Activated naive CD8-positive, alpha-beta T cell treated with anti-CD3 and anti-CD28 coated beads, Interleukin-2, amount 50 U/mL, for 16 hours (primary cell): ENCODE data around the gene CAPN12.
"Not testable (repeated sequence)": the region's sequence is repeated elsewhere in the genome, so short reads cannot be mapped to it uniquely, and the experiment has no call there.

Source experiments
- DNase-seq: peaks from one replicate; pipeline ENCODE4 v3.0.0-alpha.2; 2020; ENCODE audit warnings: low read depth, low spot score

Gene CAPN12, protein sequence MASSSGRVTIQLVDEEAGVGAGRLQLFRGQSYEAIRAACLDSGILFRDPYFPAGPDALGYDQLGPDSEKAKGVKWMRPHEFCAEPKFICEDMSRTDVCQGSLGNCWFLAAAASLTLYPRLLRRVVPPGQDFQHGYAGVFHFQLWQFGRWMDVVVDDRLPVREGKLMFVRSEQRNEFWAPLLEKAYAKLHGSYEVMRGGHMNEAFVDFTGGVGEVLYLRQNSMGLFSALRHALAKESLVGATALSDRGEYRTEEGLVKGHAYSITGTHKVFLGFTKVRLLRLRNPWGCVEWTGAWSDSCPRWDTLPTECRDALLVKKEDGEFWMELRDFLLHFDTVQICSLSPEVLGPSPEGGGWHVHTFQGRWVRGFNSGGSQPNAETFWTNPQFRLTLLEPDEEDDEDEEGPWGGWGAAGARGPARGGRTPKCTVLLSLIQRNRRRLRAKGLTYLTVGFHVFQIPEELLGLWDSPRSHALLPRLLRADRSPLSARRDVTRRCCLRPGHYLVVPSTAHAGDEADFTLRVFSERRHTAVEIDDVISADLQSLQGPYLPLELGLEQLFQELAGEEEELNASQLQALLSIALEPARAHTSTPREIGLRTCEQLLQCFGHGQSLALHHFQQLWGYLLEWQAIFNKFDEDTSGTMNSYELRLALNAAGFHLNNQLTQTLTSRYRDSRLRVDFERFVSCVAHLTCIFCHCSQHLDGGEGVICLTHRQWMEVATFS

DNA sequence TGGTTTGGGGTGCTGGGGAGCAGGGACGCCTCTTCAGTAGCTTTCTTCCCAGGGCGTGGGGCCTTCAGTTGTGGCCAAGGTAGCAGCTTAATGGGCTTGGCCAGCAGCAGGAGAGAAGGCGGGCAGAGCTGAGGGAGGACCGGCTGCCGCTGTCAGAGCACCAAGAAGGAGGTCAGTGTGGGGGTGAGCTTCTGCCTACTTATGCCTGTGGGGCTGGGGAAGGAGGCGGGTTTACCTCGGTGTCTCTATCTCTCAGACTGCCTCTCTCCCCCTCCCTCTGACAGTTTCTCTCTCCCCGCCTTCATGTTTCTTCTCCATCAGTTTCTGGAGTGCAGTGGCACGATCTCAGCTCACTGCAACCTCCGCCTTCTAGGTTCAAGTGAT is at the start of gene CAPN12:
TSS of gene CAPN12 (minus strand) at position 177 of the 384 bp plus-strand sequence. CDS start 309 bp downstream, outside the sequence.
- no peak for DNase-seq

DNA sequence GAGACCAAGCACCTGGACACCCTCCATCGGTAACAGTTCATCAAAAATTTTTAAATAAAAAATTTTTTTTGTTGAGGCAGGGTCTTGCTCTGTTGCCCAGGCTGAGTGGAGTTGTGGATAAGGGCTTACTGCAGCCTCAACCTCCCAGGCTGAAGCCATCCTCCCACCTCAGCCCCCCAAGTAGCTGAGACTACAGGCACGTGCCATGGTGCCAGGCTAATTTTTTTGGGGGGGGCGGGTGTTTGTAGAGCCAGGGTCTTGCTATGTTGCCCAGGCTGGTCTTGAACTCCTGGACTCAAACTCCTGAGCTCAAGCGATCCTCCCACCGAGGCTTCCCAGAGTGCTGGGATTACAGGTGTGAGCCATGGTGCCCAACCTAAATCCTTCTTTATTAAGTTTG is 49.4 kb upstream of the CAPN12 start:
- DNase-seq, result no peak

DNA sequence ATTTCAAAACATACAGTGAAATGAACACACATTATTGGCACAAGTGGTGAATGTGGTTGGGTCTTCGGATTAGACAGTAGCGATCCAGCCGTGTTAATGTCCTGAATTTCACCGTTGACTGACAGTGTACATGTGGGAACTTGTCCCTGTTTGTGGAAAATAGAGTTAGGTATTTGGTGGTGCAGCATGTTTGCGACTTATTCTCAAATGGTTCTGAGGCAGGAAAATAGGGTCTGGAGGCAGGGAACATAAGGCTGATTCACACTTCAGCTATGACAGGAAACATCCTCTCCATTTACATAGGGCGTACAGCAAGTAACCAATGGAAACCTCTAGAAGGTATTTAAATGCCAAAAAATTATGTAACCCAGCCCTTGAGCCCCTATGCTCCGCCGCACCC is 48.9 kb upstream of the CAPN12 start:
- DNase-seq, result no peak

DNA sequence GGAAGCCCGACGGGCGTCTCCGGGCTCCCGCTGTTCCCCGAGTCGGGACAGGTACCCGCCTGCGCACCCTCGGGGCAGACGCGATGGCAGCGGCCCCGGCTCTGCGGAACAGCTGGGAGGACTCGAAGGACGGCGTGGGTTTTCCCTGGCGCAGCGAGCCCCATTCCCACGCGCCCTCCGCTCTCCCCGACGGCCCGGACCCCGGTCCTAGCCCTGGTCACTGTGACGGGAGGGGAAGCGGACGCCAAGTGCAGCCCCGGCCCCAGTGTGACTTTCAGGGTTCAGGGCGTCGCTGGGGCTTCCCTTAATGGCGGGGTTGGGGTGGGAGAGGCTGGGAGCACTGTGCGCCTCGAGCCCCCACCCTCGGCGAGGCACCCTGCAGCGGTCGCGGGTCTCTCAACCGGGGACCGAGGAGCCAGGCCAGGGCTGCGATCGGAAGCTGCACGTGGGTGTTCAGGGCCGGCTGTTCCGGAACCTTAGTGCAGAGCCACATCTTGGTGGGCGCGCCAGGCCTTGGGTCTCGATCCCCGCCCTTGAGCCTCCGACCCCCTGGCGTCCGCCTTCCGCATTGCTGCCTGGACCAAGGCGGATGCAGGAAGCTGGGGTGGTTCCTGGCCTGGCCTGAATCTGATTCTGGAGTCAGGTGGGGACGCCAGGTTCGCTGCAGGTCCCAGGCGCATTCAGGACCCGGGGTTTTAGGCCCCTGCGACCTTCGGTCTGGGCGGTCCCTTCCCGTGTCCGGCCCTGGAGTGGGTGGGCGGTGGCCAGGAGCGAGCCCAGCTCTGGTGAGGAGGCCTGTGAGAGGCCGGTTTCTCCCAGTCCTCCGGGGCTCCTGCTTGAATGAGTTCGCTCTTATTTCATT is 48.2 kb upstream of the CAPN12 start:
- DNase-seq, result peak; percentile 12

DNA sequence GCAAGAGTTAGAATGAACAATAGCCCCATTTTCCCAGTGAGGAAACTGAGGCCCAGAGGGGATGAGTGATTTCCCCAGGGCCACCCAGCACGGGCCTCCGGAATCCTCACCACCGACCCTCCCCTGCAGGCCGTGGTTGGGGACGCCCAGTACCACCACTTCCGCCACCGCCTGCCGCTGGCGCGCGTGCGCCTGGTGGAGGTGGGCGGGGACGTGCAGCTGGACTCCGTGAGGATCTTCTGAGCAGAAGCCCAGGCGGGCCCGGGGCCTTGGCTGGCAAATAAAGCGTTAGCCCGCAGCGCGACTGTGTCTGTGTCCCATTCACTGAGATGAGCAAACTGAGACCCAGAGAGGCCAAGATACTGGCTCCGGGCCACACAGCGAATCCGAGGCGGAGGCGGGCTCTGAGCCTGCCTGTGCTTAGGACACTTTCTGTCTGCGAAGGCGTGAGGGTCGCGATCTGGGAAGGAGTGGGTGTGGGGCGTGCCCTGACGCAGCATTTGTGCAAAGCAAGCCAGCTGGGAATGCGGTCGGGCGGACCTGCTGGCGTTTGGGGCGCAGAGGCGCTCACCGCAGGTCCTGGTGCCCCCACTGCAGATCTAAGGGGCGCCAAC is 47.3 kb upstream of the CAPN12 start:
- DNase-seq, result not testable (repeated sequence)

DNA sequence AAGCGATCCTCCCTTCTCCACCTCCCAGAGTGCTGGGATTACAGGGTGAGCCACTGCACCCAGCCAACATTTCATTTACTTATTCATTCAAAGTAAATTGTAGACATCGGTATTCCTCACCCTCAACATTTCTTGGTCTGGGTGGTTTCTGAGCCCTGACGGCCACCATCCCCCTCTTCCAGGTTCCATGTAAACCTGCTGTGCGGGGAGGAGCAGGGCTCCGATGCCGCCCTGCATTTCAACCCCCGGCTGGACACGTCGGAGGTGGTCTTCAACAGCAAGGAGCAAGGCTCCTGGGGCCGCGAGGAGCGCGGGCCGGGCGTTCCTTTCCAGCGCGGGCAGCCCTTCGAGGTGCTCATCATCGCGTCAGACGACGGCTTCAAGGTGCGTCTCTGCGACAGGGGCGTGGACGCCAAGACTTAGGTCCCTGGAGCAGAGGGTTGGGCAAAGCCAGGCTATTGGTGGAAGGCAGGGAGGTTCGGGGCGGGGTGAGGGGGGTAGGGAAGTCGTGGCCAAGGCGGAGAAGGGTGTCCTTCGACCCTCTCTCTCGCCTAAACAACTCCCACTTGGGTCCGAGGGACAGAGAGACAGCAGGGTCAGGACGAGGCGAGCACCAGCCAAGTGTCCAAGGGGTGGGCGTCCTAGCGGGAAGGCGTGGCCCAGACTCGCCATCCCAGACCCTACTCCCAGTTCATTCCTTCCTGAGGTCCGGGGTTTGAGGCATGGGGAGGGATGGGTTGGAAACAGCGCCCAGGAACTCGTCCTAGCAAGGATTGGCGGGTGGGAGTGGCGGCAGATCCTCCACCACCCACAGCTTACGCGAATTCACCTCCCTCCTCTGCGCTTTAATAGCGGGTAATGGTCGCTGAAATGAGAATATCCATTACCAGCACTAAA is 46.5 kb upstream of the CAPN12 start:
- not testable (repeated sequence) for DNase-seq

DNA sequence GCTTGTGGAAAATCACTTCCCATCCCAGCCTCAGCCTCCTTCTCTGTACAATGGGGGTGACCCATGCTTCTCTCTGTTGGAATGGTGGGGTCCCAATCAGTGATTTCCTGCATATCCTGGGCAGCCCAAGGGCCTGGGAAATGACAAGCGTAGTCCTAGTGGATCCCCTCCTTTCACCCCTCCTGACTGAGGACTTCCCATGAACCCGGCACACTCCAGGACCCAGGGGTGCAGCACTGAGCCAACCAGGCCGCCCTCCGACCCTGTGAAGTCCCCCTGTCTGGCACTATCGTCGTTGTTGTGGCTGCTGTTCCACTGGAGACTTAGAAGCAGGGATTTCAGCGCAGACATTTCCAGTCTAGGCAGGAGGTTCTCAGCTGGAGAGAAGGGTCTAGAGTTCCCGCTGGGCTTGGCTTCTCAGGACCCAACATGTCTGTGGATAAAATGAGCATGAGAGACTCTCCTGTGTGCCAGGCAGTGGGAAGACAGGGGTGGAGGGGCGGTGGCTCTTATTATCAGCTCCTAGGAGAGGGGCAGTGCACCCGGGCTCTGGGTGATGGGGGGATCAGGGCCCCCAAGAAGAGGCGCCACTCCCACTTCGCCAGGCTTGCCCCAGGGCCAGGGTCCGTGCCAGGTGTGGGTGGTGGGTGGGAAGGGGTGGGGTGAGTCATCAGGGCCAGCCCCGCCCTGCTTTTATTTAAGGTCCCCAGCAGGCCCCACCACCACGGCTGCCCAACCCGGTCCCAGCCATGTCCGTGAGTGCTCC is 44.4 kb upstream of the CAPN12 start, which contains the start of gene LGALS7B:
TSS of gene LGALS7B (plus strand) at position 723 of the 766 bp plus-strand sequence. CDS start at position 750, 27 bp downstream.
- DNase-seq, result no peak

DNA sequence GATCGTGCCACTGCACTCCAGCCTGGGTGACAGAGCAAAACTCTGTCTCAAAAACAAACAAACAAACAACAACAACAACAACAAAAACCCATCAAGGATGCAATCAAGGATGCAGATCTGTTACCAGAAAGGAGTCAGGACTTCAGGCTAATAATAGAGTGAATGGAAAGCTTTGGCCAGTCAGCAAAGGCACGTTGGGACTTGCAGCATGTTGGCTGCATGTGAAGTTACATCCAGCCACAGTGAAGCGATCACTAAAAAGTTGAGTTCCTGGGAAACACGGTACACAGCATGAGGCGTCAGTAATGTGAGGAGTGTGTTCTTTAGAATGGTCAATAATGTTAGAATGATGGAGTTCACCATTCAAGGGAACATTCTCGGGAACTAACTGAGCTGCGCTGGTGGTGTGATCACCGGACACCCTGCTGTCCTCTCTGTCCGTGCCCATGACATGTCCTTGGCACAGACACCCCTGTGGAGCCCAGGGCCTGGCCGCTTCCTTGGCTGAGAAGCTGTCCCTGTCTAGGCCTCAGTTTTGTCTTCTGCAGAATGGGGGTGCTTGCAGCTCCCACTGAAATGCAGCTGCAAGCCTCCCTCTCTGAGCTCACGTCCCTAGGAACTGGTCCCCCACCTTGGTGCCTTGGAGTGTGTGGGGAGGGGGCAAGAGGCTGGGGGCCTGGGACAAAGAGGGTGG is 42.4 kb upstream of the CAPN12 start:
- no peak for DNase-seq

DNA sequence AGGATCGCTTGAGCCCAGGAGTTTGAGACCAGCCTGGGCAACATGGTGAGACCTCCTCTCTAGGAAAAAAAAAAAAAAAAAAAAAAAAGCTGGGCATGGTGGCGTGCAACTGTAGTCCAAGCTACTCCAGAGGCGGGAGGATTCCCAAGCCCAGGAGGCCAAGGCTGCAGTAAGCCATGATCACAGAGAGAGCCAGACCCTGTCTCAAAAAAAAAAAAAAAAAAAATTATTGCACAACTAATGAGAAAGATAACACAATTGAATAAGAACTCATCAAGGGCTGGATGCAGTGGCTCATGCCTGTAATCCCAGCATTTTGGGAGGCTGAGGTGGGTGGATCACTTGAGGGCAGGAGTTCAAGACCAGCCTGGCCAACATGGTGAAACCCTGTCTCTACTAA is 41.8 kb upstream of the CAPN12 start:
- not testable (repeated sequence) for DNase-seq

DNA sequence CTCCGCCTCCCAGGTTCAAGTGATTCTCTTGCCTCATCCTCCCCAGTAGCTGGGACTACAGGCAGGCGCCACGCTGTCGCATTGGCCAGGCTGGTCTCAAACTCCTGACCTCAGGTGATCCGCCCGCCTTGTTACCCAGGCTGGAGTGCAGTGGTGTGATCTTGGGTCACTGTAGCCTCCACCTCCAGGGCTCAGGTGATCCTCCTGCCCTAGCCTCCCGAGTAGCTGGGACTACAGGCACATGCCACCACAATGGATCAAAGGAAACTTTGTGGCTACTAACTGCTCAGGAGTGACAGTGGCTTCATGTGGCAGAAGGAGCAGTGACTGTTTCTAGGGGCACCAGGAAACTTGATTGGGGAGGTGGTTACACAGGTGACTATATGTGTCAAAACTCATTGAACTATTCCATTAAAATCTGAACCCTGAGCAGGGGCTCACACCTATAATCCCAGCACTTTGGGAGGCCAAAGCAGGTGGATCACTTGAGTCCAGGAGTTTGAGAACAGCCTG is 41.0 kb upstream of the CAPN12 start:
- no peak for DNase-seq

DNA sequence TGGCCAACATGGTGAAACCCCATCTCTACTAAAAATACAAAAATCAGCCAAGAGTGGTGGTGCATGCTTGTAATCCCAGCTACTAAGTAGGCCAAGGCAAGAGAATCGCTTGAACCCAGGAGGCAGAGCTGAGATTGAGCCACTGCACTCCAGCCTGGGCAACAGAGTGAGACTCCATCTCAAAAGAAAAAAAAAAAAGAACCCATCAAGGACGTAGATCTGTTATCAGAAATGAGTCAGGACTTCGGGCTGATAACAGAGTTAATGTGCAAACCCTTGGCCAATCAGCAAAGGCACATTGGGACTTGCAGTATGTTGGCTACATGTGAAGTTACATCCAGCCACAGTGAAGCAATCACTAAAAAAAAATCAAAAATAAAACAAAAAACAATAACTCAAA is 40.0 kb upstream of the CAPN12 start:
- no peak for DNase-seq

DNA sequence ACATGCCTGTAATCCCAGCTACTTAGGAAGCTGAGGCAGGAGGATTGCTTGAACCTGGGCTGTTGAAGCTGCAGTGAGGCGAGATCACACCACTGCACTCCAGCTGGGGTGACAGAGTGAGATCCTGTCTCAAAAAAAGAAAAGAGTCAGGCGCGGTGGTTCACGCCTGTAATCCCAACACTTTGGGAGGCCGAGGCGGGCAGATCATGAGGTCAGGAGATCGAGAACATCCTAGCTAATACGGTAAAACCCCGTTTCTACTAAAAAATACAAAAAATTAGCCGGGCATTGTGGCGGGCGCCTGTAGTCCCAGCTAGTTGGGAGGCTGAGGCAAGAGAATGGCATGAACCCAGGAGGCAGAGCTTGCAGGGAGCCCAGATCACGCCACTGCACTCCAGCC is 37.9 kb upstream of the CAPN12 start:
- not testable (repeated sequence) for DNase-seq

DNA sequence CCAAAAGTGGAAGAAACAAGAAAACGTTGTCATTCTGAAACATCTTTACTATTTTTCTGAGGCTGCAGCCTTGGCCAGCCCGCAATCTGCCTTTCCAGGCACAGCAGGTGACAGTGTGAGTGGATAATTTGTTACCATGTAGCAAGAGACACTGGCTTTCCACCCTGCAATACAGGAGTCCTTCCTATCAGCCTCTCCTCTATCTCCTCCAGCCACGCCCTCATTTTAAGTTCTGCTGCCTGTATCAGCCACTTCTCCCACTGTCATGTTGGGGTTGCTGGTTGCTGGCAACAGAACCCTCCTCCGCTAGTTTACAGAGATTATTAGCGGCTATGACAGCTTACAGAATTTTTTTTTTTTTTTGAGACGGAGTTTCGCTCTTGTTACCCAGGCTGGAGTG is 36.8 kb upstream of the CAPN12 start:
- DNase-seq, result no peak

DNA sequence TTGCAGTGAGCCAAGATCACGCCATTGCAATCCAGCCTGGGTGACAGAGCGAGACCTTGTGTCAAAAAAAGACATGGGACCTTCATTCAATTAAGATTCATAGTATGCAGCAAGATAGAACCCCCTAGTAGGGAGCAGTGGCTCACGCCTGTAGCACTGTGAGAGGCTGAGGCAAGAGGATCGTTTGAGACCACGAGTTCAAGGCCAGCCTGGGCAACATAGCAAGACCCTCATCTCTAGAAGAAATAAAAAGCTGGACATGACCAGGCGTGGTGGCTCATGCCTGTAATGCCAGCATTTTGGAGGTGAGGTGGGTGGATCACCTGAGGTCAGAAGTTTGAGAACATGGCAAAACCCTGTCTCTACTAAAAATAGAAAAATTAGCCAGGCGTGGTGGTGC is 36.2 kb upstream of the CAPN12 start:
- DNase-seq, result no peak

DNA sequence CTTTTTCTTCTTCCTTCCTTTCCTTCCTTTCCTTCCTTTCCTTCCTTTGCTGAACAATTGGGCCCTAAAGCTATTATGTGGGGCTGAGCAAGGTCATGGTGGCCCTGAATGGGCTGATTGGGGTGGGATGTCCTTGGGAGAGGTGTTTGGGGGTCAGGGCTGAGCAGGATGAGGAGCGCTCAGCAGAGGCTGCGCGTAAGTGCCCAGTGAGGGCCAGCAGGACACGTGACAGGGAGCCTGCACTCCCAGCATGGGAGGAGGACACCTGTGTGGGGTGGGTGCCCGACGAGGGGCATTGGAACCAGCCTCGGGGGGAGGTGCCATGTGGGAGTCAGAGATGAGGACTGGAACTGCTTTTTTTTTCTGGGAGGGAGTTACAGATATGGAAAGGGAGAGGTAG is 34.5 kb upstream of the CAPN12 start:
- no peak for DNase-seq

DNA sequence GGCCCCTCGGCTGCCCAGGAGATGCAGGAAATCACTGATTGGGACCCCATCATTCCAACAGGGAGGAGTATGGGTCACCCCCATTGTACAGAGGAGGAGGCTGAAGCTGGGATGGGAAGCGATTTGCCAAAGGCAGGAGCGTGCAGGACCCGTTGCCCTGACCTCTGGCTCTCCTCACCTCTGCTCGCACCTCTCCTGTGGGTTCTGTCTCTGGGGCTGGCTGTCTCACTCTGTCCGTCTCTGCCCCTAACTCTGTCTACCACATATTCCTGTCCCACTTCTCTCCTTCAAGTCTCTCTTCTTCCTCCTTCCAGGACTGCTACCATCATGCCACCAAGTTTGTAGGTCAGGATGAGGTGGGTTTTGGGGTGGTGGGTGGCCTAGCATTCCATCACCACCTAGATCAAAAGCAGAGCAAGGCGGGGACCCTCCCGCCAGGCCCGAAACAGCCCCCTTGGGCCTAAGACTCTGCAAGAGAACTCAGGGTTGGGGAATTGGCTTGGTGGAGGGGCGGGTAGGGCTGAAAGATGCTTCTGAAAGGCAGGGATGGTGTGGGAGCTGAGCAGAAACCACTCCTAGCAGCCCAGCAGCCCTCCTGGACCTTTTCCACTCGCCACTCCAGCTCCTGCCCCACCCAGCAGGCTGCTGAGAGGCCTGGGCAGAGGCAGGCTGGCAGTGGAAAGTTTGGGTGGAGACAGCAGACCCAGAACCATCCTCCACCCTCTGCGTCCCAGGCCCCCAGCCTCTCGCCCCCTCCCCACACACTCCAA is 30.1 kb upstream of the CAPN12 start:
- no peak for DNase-seq

DNA sequence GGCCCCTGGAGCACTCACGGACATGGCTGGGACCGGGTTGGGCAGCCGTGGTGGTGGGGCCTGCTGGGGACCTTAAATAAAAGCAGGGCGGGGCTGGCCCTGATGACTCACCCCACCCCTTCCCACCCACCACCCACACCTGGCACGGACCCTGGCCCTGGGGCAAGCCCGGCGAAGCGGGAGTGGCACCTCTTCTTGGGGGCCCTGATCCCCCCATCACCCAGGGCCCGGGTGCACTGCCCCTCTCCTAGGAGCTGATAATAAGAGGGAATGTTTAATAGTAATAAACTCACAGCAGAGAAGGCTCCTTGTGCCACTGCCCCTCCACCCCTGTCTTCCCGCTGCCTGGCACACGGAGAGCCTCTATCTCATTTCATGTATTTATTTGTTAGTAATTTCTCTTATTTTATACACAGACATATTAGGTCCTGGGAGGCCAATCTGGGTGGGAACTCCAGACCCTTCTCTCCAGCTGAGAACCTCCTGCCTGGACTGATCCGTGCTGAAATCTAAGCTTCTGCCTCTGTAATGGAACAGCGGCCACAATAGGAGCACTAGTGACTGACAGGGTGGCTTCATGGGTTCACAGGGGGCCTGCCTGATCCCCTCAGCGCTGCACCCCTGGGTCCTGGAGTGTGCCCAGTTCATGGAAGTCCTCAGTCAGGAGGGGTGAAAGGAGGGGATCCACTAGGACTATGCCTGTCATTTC is 29.3 kb upstream of the CAPN12 start, which contains the start of gene LGALS7:
TSS of gene LGALS7 (minus strand) at position 49 of the 709 bp plus-strand sequence. CDS start at position 24, 25 bp downstream.
- DNase-seq, result no peak
